WTC11 (cell line): ENCODE results near the gene RANBP3. TPM values are rescaled to one million over a fixed set of nuclear protein-coding genes. Genes with fewer than 3 reads are reported as not detected.

Experiments
- ATAC-seq: fragments of 200-7000 bp; cut with Tn5 transposase; 2 replicates; pipeline ENCODE4 v1.10.0; 2021; ENCODE audit warnings: mild to moderate bottlenecking, moderate library complexity
- CTCF ChIA-PET: fragments of 300-600 bp; sonication (Branson Sonifier 250); formaldehyde crosslinking; loops from one replicate; lab custom pipeline; 2021; ENCODE audit warnings: antibody characterized with exemption; lab: Charles Lee
- POLR2A ChIA-PET: fragments of 350-600 bp; sonication (Branson Sonifier 250); formaldehyde crosslinking; loops from one replicate; lab custom pipeline; 2021; ENCODE audit warnings: antibody characterized with exemption; lab: Charles Lee
- DNase-seq: peaks from one replicate; pipeline ENCODE4 v3.0.0; 2021; ENCODE audit warnings: low spot score
- H3K27ac Mint-ChIP-seq: 2 replicates; pipeline ENCODE4 v1.8.0; 2021; ENCODE audit warnings: mixed read lengths
- H3K27me3 Mint-ChIP-seq: 2 replicates; pipeline ENCODE4 v1.8.0; 2021; ENCODE audit warnings: low read depth, mild to moderate bottlenecking, moderate library complexity, mixed read lengths
- H3K36me3 Mint-ChIP-seq: 2 replicates; pipeline ENCODE4 v1.8.0; 2021; ENCODE audit warnings: mixed read lengths
- H3K4me1 Mint-ChIP-seq: 2 replicates; pipeline ENCODE4 v1.8.0; 2022; ENCODE audit warnings: mixed read lengths
- H3K4me3 Mint-ChIP-seq: 2 replicates; pipeline ENCODE4 v1.8.0; 2021; ENCODE audit warnings: mild to moderate bottlenecking, moderate library complexity, mixed read lengths
- H3K9me3 Mint-ChIP-seq: 2 replicates; pipeline ENCODE4 v1.8.0; 2021; ENCODE audit warnings: mixed read lengths
- CBFB ChIP-seq: sonication (generic); formaldehyde crosslinking; IDR thresholded peaks from 2 replicates; pipeline ENCODE4 v1.8.1; 2022; ENCODE audit warnings: mild to moderate bottlenecking, low read depth, missing genetic modification reagents
- CREM ChIP-seq: sonication (generic); formaldehyde crosslinking; IDR thresholded peaks from 2 replicates; pipeline ENCODE4 v1.8.1; 2022; ENCODE audit warnings: mild to moderate bottlenecking, missing genetic modification reagents, moderate library complexity
- FOXK1 ChIP-seq: sonication (generic); formaldehyde crosslinking; IDR thresholded peaks from 2 replicates; pipeline ENCODE4 v1.8.0; 2022; ENCODE audit warnings: mild to moderate bottlenecking, moderate library complexity, missing genetic modification reagents
- FOXP1 ChIP-seq: sonication (generic); formaldehyde crosslinking; IDR thresholded peaks from 2 replicates; pipeline ENCODE4 v1.8.0; 2022; ENCODE audit warnings: missing genetic modification reagents, mild to moderate bottlenecking, moderate library complexity, borderline replicate concordance
- MYBL2 ChIP-seq: sonication (generic); formaldehyde crosslinking; IDR thresholded peaks from 2 replicates; pipeline ENCODE4 v1.8.1; 2023; ENCODE audit warnings: mild to moderate bottlenecking, moderate library complexity, missing genetic modification reagents
- NFE2L1 ChIP-seq: sonication (generic); formaldehyde crosslinking; IDR thresholded peaks from 2 replicates; pipeline ENCODE4 v1.8.1; 2023; ENCODE audit warnings: missing genetic modification reagents
- NFYB ChIP-seq: sonication (generic); formaldehyde crosslinking; conservative IDR thresholded peaks from 2 replicates; pipeline ENCODE4 v1.8.0; 2022; ENCODE audit warnings: low read depth, missing genetic modification reagents
- NR2C2 ChIP-seq: sonication (generic); formaldehyde crosslinking; IDR thresholded peaks from 2 replicates; pipeline ENCODE4 v1.8.0; 2022; ENCODE audit warnings: mild to moderate bottlenecking, missing genetic modification reagents
- PRDM15 ChIP-seq: sonication (generic); formaldehyde crosslinking; IDR thresholded peaks from 2 replicates; pipeline ENCODE4 v1.8.0; 2022; ENCODE audit warnings: missing genetic modification reagents
- SMAD3 ChIP-seq: sonication (generic); formaldehyde crosslinking; IDR thresholded peaks from 2 replicates; pipeline ENCODE4 v1.8.0; 2022; ENCODE audit warnings: missing genetic modification reagents, mild to moderate bottlenecking, borderline replicate concordance
- TEAD1 ChIP-seq: sonication (generic); formaldehyde crosslinking; IDR thresholded peaks from 2 replicates; pipeline ENCODE4 v1.8.0; 2022; ENCODE audit warnings: mild to moderate bottlenecking, missing genetic modification reagents
- ZNF232 ChIP-seq: sonication (generic); formaldehyde crosslinking; IDR thresholded peaks from 2 replicates; pipeline ENCODE4 v1.8.0; 2022; ENCODE audit warnings: mild to moderate bottlenecking, missing genetic modification reagents
- ZNF263 ChIP-seq: sonication (generic); formaldehyde crosslinking; IDR thresholded peaks from 2 replicates; pipeline ENCODE4 v1.8.1; 2022; ENCODE audit warnings: low read depth, mild to moderate bottlenecking, moderate library complexity, missing genetic modification reagents
- ZNF317 ChIP-seq: sonication (generic); formaldehyde crosslinking; IDR thresholded peaks from 2 replicates; pipeline ENCODE4 v1.8.1; 2023; ENCODE audit warnings: low read depth, mild to moderate bottlenecking, moderate library complexity, missing genetic modification reagents, borderline replicate concordance
- ZNF396 ChIP-seq: fragments of 250-450 bp; sonication (Bioruptor Pico); IDR thresholded peaks from 2 replicates; pipeline ENCODE4 v1.8.0; 2021; ENCODE audit warnings: mild to moderate bottlenecking, moderate library complexity, borderline replicate concordance
- ZNF532 ChIP-seq: fragments of 250-450 bp; sonication (Bioruptor Pico); IDR thresholded peaks from 2 replicates; pipeline ENCODE4 v1.9.0; 2021; ENCODE audit warnings: mild to moderate bottlenecking, borderline replicate concordance
- total RNA-seq: library from RNA; stranded (reverse); gene quantifications from 3 replicates; pipeline ENCODE4 v1.2.3, GENCODE V29; 2021
- TF ChIP-seq, protein P1 (sequence below): fragments of 200-600 bp; IDR thresholded peaks from 2 replicates; pipeline ENCODE4 v1.8.0; 2022; ENCODE audit warnings: antibody characterized with exemption
- TF ChIP-seq, protein P2 (sequence below): fragments of 250-450 bp; sonication (Bioruptor Pico); IDR thresholded peaks from 2 replicates; pipeline ENCODE4 v1.9.0; 2021; ENCODE audit warnings: mild to moderate bottlenecking
- TF ChIP-seq, protein P3 (sequence below): sonication (generic); formaldehyde crosslinking; IDR thresholded peaks from 2 replicates; pipeline ENCODE4 v1.8.1; 2022; ENCODE audit warnings: mild to moderate bottlenecking, missing genetic modification reagents, moderate library complexity, borderline replicate concordance
- TF ChIP-seq, protein P4 (sequence below): fragments of 250-450 bp; sonication (Bioruptor Pico); IDR thresholded peaks from 2 replicates; pipeline ENCODE4 v1.9.0; 2021; ENCODE audit warnings: mild to moderate bottlenecking

Gene RANBP3
- total RNA-seq, 1 experiment from 2014 or later: 76.3 TPM

GRCh38 chr19:5959260-5960004, 18.5 kb downstream of the RANBP3 start (continued):
- TF ChIP-seq PRDM15 (CRISPR knock-in tag) (no peak), CBFB (CRISPR knock-in tag) (no peak), NFE2L1 (CRISPR knock-in tag) (no peak), NFYB (CRISPR knock-in tag) (no peak), TEAD1 (CRISPR knock-in tag) (no peak)
- TF ChIP-seq, protein P1, sequence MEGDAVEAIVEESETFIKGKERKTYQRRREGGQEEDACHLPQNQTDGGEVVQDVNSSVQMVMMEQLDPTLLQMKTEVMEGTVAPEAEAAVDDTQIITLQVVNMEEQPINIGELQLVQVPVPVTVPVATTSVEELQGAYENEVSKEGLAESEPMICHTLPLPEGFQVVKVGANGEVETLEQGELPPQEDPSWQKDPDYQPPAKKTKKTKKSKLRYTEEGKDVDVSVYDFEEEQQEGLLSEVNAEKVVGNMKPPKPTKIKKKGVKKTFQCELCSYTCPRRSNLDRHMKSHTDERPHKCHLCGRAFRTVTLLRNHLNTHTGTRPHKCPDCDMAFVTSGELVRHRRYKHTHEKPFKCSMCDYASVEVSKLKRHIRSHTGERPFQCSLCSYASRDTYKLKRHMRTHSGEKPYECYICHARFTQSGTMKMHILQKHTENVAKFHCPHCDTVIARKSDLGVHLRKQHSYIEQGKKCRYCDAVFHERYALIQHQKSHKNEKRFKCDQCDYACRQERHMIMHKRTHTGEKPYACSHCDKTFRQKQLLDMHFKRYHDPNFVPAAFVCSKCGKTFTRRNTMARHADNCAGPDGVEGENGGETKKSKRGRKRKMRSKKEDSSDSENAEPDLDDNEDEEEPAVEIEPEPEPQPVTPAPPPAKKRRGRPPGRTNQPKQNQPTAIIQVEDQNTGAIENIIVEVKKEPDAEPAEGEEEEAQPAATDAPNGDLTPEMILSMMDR: no peak

DNA sequence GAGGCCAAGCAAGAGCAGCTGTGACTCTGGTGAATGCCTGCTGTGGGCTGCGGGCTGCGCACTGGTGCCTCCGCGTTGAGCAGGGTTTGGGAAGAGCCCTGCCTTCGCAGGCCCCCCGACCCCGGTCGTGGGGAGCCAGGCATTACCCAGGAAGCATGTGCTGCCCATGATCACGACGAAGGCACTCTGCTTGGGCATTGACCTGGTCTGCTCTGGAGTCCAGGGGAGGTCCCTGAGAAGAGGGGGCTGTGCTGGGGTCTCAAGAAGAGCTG, 19.2 kb downstream of the RANBP3 start:
- ChIA-PET POLR2A (no interaction called here), CTCF (interaction anchor here (1.0 to 5.2 kb wide), 3 partner anchors 9 to 155 kb away, joined by 3 to 41 read pairs (median 11); no protein-coding TSS in a partner anchor)
- H3K36me3 Mint-ChIP-seq: no peaks in the 10 kb centered on the region
- DNase-seq (no peak), ATAC-seq (no peak)
- H3K27me3 Mint-ChIP-seq: no peaks in the 10 kb centered on the region
- peaks cover 82% of the 10 kb centered on the region for H3K4me1 Mint-ChIP-seq
- peak overlapping the region; percentile 57; the same call in 1 of the 2 replicates for H3K27ac Mint-ChIP-seq
- no peaks in the 10 kb centered on the region for H3K9me3 Mint-ChIP-seq
- no peak overlapping the region for H3K4me3 Mint-ChIP-seq
- no peak for TF ChIP-seq SMAD3
- no peak for TF ChIP-seq ZNF317 (CRISPR knock-in tag)
- no peak for TF ChIP-seq ZNF396 (CRISPR knock-in tag)
- TF ChIP-seq, protein P2, sequence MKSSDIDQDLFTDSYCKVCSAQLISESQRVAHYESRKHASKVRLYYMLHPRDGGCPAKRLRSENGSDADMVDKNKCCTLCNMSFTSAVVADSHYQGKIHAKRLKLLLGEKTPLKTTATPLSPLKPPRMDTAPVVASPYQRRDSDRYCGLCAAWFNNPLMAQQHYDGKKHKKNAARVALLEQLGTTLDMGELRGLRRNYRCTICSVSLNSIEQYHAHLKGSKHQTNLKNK: no peak
- TF ChIP-seq FOXK1 (CRISPR knock-in tag): no peak
- TF ChIP-seq NFE2L1 (CRISPR knock-in tag): no peak
- TF ChIP-seq CREM: no peak
- no peak for TF ChIP-seq FOXP1 (CRISPR knock-in tag)
- no peak for TF ChIP-seq NR2C2 (CRISPR knock-in tag)
- TF ChIP-seq MYBL2 (CRISPR knock-in tag): no peak
- no peak for TF ChIP-seq ZNF532 (CRISPR knock-in tag)
- TF ChIP-seq, protein P3, sequence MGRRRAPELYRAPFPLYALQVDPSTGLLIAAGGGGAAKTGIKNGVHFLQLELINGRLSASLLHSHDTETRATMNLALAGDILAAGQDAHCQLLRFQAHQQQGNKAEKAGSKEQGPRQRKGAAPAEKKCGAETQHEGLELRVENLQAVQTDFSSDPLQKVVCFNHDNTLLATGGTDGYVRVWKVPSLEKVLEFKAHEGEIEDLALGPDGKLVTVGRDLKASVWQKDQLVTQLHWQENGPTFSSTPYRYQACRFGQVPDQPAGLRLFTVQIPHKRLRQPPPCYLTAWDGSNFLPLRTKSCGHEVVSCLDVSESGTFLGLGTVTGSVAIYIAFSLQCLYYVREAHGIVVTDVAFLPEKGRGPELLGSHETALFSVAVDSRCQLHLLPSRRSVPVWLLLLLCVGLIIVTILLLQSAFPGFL (CRISPR knock-in tag): no peak
- TF ChIP-seq, protein P4, sequence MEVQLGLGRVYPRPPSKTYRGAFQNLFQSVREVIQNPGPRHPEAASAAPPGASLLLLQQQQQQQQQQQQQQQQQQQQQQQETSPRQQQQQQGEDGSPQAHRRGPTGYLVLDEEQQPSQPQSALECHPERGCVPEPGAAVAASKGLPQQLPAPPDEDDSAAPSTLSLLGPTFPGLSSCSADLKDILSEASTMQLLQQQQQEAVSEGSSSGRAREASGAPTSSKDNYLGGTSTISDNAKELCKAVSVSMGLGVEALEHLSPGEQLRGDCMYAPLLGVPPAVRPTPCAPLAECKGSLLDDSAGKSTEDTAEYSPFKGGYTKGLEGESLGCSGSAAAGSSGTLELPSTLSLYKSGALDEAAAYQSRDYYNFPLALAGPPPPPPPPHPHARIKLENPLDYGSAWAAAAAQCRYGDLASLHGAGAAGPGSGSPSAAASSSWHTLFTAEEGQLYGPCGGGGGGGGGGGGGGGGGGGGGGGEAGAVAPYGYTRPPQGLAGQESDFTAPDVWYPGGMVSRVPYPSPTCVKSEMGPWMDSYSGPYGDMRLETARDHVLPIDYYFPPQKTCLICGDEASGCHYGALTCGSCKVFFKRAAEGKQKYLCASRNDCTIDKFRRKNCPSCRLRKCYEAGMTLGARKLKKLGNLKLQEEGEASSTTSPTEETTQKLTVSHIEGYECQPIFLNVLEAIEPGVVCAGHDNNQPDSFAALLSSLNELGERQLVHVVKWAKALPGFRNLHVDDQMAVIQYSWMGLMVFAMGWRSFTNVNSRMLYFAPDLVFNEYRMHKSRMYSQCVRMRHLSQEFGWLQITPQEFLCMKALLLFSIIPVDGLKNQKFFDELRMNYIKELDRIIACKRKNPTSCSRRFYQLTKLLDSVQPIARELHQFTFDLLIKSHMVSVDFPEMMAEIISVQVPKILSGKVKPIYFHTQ (CRISPR knock-in tag): no peak
- TF ChIP-seq ZNF232 (CRISPR knock-in tag): no peak
- no peak for TF ChIP-seq ZNF263
